ENCODE data around the gene EXD3.

The EXD3 gene

GRCh38 chr9:137305060-137305797 lies 117.7 kb downstream of the EXD3 start:
- DNase-seq (ENCODE audit: low read depth) = peak; percentile 44

DNA sequence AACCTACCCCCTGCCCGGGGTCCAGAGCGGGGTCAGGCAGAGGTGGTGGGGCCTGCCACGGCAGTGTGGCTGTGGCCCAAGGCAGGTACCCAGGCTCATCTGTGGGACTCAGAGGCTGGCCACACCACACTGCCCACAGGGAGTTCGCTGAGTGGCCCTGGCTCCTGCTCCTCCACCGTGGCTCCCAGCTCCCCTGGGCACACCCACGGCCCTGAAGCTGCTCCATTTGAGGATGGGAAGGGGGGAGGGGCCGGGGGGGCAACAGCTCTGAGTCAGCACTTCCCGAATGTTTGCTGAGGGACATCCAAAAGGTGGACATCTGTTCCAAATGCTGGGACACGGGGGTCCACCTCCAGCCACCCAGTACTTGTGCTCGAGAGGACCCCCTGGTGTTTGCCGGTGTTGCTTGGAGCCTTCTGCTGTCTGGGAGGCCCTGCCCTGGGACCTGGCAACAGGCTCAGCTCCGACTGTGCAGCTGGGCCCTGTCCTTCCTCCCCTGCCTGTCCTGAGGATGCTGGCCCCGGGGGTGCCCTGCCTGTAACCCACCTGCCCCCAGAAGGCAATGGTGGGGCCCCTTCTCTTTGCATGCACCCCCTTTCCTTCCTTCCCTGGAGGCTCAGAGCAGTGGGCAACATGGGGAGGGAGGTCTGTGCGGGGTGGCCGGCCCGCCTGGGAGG lies 118.4 kb downstream of the EXD3 start:
- DNase-seq (ENCODE audit: low read depth) = no peak

GRCh38 chr9:137303893-137304382 lies 119.0 kb downstream of the EXD3 start:
- no peak for DNase-seq (ENCODE audit: low read depth)

DNA sequence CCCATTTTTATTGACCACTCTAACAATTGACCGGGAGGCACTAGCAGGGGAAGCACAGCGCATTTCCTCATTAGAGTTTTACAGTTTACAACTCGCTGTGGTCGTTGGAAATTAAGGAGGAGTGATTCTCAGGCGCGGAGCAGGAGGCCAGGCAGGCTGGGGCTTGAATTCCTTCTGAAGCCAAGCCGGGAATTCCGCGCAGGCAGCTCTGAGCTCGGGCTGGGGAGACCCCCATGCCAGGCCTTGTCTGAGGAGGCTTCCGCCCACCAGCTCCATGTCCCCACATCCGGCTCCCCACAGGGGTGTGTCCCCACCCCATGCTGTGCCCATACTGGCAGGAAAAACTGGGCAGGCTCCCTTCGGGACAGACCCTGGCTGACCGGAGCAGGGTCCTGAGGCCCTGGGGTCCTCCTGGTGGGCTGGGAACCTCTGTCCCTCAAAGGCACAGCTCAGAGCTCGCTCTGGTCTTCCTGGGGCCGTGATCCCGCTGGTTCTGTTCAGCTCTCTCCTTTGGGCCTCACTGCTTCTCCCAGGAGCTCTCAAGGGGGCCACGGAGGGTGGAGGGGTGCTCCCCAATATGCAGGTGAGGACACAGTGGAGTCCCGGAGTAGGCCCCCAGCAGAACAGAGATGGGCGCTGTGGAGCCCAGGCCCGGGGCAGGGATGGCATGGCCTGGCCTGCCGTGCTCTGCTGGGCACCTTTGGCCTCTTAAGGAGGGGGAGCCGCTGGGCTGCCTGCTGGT lies 119.6 kb downstream of the EXD3 start:
- DNase-seq (ENCODE audit: low read depth) = no peak

- no peak for DNase-seq (ENCODE audit: low read depth)
Measured at GRCh38 chr9:137302449-137303150, 120.4 kb downstream of the EXD3 start.

DNA sequence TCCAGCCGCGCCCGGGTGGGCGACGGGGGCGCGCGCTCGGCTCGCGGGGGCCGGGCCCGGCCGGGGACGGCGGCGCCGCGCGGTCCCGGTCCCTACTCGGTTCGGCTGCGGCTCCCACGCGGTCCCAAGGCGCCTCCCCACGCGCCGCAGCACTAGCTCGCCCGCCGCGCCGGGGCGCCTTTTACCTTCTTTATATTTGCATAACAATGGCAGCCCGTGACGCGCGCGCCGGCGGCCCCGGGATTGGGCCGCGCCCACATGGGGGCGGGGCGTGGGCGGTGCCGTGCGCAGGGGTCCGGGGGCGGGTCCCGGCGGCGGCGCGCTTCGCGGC lies 120.9 kb downstream of the EXD3 start, which contains the start of gene NRARP:
NRARP (minus strand) TSS at position 154 of the 331 bp plus-strand sequence. CDS start 343 bp downstream, outside the sequence.
- peak; percentile 85 for DNase-seq (ENCODE audit: low read depth)

DNA sequence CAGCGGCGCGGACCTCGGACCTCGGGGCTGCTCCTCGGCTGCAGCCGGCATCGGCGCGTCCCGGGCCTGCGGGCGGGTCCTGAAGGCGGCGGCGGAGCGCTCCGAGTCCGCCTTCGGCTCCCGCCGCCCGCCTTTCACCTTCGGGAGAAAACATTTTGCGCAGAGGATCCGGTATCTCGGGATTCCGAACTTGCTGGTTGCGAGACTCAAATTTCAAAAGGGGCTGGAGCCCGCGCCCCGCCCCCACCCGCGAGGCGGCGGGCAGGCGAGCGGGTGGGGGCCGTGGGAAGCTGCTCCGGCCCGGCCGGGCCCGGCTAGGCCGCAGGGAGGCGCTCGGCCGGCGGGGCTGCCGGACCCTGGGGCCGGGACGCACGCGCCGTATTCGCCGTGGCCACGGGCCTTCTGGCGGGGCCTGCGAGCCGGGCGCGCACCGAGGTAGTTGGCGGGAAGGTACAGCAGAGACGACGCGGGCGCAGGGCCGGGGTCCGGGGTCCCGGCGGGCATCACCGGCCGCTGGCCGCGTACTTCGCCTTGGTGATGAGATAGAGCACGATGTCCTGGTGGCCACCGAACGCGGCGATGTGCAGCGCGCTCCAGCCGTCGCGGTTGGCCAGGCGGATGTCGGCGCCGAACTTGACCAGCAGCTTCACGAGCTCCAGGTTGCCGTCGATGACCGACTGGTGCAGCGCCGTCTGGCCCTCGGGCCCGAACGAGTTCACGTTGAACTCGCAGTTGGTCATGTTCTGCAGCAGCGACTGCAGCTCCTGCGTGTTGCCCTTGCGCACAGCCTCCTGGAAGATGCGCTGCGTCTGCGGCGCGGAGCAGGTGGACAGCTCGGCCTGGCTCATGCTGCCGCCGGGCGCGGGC lies 121.6 kb downstream of the EXD3 start:
- DNase-seq (ENCODE audit: low read depth) = no peak

DNA sequence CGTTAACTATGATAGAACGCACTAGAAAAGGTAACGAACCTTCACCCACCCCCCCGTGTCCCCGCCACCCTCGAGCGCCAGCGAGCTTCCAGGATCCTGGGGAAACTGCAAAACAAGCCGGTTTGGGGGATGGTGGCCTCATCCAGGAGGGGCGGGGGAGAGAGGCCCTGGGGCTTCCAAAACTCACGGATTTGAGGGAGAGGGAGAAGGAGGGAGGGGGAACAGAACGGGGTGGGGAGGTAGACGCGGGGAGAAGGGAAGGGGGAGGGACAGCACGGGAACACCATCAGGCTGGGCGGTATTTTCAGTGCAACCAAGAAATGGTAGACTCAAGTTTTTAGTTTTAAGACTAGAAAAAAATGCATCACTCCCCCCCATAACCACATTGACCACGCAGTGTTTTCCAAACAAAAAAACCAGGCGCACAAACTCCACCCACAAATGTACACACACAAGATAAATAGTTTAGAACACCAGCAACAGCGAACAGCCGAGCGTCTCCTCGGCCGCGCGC lies 122.3 kb downstream of the EXD3 start:
- no peak for DNase-seq (ENCODE audit: low read depth)

DNA sequence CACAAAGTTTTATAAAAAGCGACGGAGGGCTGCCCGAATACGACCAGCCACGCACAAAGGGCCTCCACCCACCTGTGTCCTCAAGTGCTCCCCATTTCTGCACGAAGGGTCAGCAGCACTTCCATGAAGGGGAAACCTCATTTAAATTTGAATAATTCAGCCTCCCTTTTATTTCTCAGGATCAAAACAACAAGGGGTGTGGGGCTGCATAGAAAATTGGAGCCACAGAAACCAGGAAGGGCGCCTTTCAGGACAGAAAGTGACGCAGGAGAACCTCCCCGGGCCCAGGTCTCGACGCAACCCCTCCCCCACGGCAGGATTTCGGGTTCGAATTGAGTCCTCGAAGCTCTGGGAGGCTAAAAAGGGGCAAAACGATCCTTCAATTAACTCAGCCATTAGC lies 123.0 kb downstream of the EXD3 start:
- no peak for DNase-seq (ENCODE audit: low read depth)

DNA sequence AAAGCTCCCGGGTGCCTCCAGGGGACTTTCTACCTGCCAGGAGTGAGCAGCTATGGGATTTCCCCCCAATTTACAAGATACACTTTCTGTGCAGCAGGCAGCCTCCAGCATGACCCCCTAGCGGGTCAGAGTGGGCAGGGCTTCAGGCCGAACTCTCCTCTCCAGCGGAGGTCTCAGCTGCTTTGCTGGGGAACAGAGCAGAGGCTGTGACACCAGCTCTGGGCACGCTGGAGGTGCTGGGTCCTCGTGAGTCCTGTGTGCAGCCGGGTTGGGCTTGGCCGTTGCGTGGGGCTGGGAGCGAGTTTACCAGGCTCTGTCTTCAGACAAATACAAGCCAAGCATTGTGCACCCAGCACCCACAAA lies 123.8 kb downstream of the EXD3 start:
- no peak for DNase-seq (ENCODE audit: low read depth)

- DNase-seq (ENCODE audit: low read depth) = no peak
Measured at GRCh38 chr9:137298401-137299202, 124.4 kb downstream of the EXD3 start.

- DNase-seq (ENCODE audit: low read depth) = no peak
Measured at GRCh38 chr9:137297966-137298365, 125.0 kb downstream of the EXD3 start.

DNA sequence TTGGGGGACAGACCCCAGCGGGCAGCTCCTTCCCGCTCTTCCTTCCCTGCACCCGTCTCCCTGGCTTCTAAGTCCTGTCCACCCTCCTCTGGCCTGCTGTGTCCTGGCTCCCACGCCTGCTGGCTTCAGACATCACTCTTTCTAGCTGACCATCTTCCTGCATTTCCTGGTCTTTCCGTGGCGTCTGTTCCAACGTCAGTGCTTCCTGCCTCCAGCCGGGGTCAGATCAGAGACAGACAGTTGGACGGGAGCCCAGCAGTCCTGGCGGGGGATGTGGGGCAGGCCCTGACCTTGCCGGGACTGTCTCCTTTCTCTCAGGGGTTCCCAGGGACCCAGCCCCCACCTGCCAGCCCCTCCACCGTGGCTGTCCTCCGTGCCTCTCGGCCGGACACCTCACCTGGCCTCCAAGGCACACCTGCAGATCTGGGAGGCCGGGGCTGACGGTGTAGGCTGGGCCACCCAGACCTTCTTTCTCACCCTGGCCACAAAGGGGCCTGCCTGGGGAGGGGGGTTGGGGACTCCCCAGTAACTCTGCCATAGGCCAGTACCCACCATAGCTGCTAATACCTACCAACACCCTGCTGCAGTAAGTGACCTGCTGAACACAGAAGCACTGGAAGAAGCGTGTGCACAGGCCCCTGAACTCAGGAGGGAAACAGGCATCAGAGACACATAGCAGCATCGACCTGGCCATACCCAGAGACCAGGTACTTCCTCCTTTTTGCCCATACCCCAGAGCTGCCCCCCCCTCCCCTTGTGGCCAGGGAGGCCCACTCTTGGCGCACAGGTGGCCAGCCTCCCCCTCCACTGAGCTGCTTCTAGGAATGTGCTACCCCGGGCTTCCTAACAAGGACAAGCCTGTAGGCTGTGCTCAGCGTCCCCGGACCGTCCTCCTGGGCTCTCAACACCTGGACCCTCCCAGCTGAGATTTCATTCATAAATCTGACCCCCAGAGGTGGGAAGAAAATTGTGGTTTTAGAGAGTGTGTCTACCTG lies 126.0 kb downstream of the EXD3 start:
- DNase-seq (ENCODE audit: low read depth) = no peak

GRCh38 chr9:137295849-137296669 lies 126.9 kb downstream of the EXD3 start:
- DNase-seq (ENCODE audit: low read depth) = no peak

DNA sequence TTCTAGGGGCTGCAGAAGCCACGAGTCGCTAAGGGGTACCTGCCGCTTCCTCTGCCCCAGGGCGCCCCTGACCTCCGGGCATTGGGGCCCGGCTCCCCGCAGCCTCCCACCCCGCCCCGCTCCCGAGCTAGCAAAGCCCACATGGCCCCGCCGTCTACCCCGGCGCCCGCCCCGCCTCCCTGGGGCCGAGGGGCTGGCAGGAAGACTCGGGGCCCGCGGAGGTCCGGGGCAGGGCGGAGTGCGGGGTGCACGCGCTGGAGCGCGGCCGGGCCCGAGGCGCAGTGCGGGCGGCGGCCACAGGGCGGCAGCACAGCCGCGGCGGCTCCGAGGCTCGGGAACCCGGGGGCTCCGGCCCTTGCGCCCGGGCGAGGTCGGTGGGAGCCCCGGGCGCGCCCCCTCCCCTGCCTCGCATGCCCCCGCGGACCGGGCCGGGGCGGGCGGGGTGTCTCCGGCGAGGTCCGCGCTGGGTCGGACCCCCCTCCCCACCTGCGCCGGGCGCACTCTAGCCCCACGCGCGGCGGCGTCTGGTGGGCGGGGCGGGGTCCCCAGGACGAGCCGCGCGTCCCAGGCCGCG lies 127.6 kb downstream of the EXD3 start:
- peak; percentile 42 for DNase-seq (ENCODE audit: low read depth)

DNA sequence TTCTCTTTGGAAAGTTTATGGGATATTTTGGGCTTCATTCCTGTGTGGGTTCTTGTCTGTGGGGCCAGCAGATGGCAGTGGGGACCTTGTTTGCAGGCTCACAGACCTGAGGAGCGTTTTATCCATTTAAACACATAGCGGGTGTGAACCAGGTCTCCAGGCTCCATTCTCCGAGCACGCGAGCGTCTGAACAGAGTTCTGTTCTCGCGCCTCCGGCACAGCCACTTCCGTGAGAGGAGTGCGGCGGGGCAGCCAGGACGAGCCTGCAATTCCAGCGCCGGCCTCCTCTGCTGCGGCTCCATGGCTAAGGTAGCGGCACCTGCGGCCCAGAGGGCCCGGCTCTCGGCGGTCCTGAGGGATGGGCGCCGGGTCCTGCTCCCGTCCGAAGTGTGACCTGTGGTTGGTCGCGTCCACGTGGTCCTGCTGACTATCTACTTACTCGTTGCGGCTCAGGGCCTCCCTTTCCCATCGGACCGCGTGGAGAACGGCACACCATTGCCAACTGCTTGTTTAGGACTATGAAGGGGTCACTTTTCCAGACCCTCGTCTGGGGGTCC lies 128.2 kb downstream of the EXD3 start:
- no peak for DNase-seq (ENCODE audit: low read depth)

- DNase-seq (ENCODE audit: low read depth) = peak; percentile 24
Measured at GRCh38 chr9:137294091-137294680, 128.8 kb downstream of the EXD3 start.

Data from activated T-cell treated with anti-CD3 and anti-CD28 coated beads for 24 hours (primary cell).